Endodermal cell (in vitro differentiated cells): Measurements from ENCODE around the gene EXOSC9. TPM values are rescaled to one million over a fixed set of nuclear protein-coding genes. Genes with fewer than 3 reads are reported as not detected.
A peak's percentile ranks its signal among the peaks of the same experiment; 100 is the strongest.

Source experiments
- DNase-seq: peaks from one replicate; pipeline ENCODE4 v3.0.0-alpha.2; 2017
- H3K27ac ChIP-seq: 2 replicates; pipeline ENCODE4 v1.5.1; 2013; ENCODE audit warnings: mild to moderate bottlenecking, low read depth, low read length, moderate library complexity
- H3K27me3 ChIP-seq: 2 replicates; pipeline ENCODE4 v1.6.1; 2013; ENCODE audit warnings: mild to moderate bottlenecking, low read length, moderate library complexity; ENCODE audit not compliant: insufficient read depth, control insufficient read depth, poor library complexity, severe bottlenecking
- H3K36me3 ChIP-seq: 2 replicates; pipeline ENCODE4 v1.7.0; 2013; ENCODE audit warnings: mild to moderate bottlenecking, low read length, moderate library complexity; ENCODE audit not compliant: control insufficient read depth, insufficient read depth
- H3K4me1 ChIP-seq: one replicate; pipeline ENCODE4 v1.7.0; 2013; ENCODE audit warnings: low read length; ENCODE audit not compliant: control insufficient read depth, insufficient read depth
- H3K4me3 ChIP-seq: 2 replicates; pipeline ENCODE4 v1.5.1; 2013; ENCODE audit warnings: mild to moderate bottlenecking, low read length, moderate library complexity
- H3K9ac ChIP-seq: 2 replicates; pipeline ENCODE4 v1.6.1; 2013; ENCODE audit warnings: mild to moderate bottlenecking, low read length, moderate library complexity; ENCODE audit not compliant: poor library complexity, severe bottlenecking; ENCODE audit errors: extremely low read depth
- H3K9me3 ChIP-seq: 2 replicates; pipeline ENCODE4 v1.6.1; 2013; ENCODE audit warnings: mild to moderate bottlenecking, low read length, moderate library complexity; ENCODE audit not compliant: control insufficient read depth
- H3K27ac Mint-ChIP-seq: 2 replicates; pipeline ENCODE4 v1.8.0; 2020; ENCODE audit warnings: mixed read lengths
- H3K27me3 Mint-ChIP-seq: 2 replicates; pipeline ENCODE4 v1.8.0; 2021; ENCODE audit warnings: mild to moderate bottlenecking, mixed read lengths; ENCODE audit not compliant: insufficient read depth
- H3K36me3 Mint-ChIP-seq: 2 replicates; pipeline ENCODE4 v1.8.0; 2020; ENCODE audit warnings: low read depth, mixed read lengths
- H3K4me1 Mint-ChIP-seq: 2 replicates; pipeline ENCODE4 v1.8.0; 2020; ENCODE audit warnings: mixed read lengths
- H3K4me3 Mint-ChIP-seq: 2 replicates; pipeline ENCODE4 v1.8.0; 2020; ENCODE audit warnings: mild to moderate bottlenecking, moderate library complexity, mixed read lengths
- H3K9me3 Mint-ChIP-seq: 2 replicates; pipeline ENCODE4 v1.8.0; 2020; ENCODE audit warnings: mild to moderate bottlenecking, mixed read lengths
- WGBS, 2 experiments: methylation state at CpG; one replicate each; pipeline versions ENCODE4 v1.1.5 to v1.1.7; 2013; ENCODE audit warnings: missing lambda C conversion rate in 2 of 2, mixed read lengths in 1 of 2; ENCODE audit not compliant: insufficient coverage in 1 of 2, insufficient read length in 1 of 2; 5-methylcytosine and 5-hydroxymethylcytosine counted together
- total RNA-seq, 2 donors: library from RNA; stranded (reverse); fragmentation: NEBNext Ultra II Directional in 1 of 2; extraction: Animal tissue kit (Norgen Biotek cat#: 25700) in 1 of 2; gene quantifications; 2 replicates in 1 of 2; 3 replicates in 1 of 2; pipeline ENCODE4 v1.2.1, GENCODE V29; 2021
- TF ChIP-seq, protein P1 (sequence below): fragments of 200-600 bp; sonication (generic); conservative IDR thresholded peaks from 2 replicates; pipeline ENCODE4 v1.5.0; 2021; ENCODE audit warnings: antibody characterized with exemption, mild to moderate bottlenecking

The EXOSC9 gene
- total RNA-seq, 2 donors from 2014 or later, result 47.9 to 69.0 TPM

DNA sequence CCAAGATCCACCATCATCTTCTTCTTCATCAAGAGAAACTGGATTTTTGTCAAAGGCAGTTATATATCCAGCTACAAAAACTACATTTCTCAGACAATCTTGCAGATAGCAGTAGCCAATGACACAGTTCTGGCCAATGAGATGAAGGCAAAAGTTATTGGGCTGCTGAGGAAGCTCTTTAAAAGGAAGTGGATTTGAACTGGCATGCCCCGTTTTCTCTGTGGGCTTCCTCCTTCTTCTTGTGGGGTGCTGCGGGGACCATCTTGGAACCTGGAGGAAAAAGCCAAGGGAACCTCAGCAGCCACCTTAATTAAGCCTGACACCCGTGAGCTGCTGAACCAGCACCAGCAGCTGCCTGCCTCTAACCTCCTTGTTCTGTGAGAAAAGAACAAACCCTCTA is 40.9 kb upstream of the EXOSC9 start:
- H3K36me3 Mint-ChIP-seq, result no peaks in the 10 kb centered on the region
- peaks cover 6% of the 10 kb centered on the region for H3K4me1 Mint-ChIP-seq
- Histone ChIP-seq H3K4me1 (no peaks in the 10 kb centered on the region), H3K4me3 (no peak overlapping the region), H3K27me3 (peaks cover 48% of the 10 kb centered on the region), H3K27ac (no peak overlapping the region), H3K9me3 (no peaks in the 10 kb centered on the region), H3K9ac (no peak overlapping the region), H3K36me3 (no peaks in the 10 kb centered on the region)
- WGBS, 2 experiments, result 81% methylated on average over 3 of the region's 3 CpGs; no CpG with 5 or more reads in 1 of the 2 experiments
- TF ChIP-seq, protein P1, sequence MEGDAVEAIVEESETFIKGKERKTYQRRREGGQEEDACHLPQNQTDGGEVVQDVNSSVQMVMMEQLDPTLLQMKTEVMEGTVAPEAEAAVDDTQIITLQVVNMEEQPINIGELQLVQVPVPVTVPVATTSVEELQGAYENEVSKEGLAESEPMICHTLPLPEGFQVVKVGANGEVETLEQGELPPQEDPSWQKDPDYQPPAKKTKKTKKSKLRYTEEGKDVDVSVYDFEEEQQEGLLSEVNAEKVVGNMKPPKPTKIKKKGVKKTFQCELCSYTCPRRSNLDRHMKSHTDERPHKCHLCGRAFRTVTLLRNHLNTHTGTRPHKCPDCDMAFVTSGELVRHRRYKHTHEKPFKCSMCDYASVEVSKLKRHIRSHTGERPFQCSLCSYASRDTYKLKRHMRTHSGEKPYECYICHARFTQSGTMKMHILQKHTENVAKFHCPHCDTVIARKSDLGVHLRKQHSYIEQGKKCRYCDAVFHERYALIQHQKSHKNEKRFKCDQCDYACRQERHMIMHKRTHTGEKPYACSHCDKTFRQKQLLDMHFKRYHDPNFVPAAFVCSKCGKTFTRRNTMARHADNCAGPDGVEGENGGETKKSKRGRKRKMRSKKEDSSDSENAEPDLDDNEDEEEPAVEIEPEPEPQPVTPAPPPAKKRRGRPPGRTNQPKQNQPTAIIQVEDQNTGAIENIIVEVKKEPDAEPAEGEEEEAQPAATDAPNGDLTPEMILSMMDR, result no peak
- peaks cover 57% of the 10 kb centered on the region for H3K27me3 Mint-ChIP-seq
- no peak for DNase-seq
- no peaks in the 10 kb centered on the region for H3K9me3 Mint-ChIP-seq
- H3K27ac Mint-ChIP-seq, result no peak overlapping the region
- no peak overlapping the region for H3K4me3 Mint-ChIP-seq

DNA sequence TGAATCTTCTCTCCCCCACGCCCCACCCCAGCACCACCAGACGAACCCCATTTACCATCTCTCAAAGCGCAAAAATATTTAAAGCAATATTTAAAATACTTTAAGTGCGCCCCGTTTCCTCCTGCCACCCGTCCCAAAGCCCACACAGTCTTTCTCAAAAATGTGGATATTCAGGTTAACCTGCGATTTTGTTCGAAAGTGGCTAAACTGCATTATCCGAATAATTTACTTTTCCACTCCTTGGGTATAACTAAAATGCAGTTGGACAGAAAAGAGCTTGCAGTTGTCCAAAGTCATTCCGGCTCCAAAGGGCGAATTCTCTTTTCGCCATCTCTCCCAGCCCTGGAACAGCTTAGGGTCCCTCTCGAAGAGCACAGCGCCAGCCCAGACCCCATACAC is 36.8 kb upstream of the EXOSC9 start:
- Histone ChIP-seq H3K4me3 (peak overlapping the region; percentile 80), H3K9me3 (no peaks in the 10 kb centered on the region), H3K9ac (peak overlapping the region; percentile 1), H3K27me3 (peaks cover 89% of the 10 kb centered on the region), H3K4me1 (no peaks in the 10 kb centered on the region), H3K27ac (no peak overlapping the region), H3K36me3 (no peaks in the 10 kb centered on the region)
- Mint-ChIP-seq H3K4me1 (peaks cover 14% of the 10 kb centered on the region), H3K36me3 (no peaks in the 10 kb centered on the region), H3K27ac (no peak overlapping the region), H3K4me3 (peak overlapping the region; percentile 61), H3K27me3 (peaks cover 90% of the 10 kb centered on the region), H3K9me3 (no peaks in the 10 kb centered on the region)
- TF ChIP-seq, protein P1, result no peak
- WGBS, 2 experiments, result 41 to 42% methylated on average over 7 to 14 of the region's 14 CpGs
- no peak for DNase-seq

DNA sequence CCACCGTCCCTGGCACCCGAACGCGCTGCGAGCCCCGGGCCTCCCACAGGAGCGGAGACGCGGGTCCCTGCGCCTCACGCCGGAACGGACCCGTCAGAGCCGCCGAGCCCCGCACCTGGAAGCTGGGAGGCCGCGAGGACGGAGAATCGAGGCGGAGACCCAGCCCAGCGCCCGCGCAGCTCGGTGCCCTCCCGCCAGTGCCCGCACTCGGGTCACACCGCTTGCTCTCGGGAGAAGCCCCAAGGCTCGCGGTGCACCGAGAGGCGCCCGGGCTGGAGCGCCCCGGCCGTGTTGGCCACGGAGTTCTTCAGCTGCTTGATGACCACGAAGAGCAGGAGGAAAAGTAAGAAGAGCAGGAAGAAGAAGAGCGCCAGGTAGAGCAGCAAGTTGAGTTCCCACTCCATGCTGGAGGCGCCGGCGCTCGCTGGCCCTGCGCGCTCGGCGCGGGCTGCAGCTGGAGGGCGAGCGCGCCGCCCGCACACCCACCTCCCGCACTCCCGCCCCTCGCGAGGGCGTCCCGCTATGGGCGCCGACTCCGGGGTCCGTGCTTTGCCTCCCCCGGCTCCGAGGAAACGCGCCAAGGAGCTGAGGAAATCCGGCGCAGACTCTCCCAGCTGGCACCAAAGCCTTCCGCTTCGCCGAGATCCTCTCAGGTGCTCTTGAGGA is 36.3 kb upstream of the EXOSC9 start, which contains the start of gene SMIM43:
TSS of gene SMIM43 (minus strand) at position 463 of the 666 bp plus-strand sequence. CDS start at position 404, 59 bp downstream.
- H3K36me3 ChIP-seq, result no peaks in the 10 kb centered on the region

More for the DNA sequence above, 36.3 kb upstream of the EXOSC9 start, which contains the start of gene SMIM43:
- no peaks in the 10 kb centered on the region for H3K9me3 ChIP-seq
- 0% methylated on average over 1 to 75 of the region's 75 CpGs for WGBS, 2 experiments
- peaks cover 92% of the 10 kb centered on the region for H3K27me3 Mint-ChIP-seq
- TF ChIP-seq, protein P1, result no peak
- H3K4me1 Mint-ChIP-seq, result peaks cover 14% of the 10 kb centered on the region
- H3K36me3 Mint-ChIP-seq, result no peaks in the 10 kb centered on the region
- H3K4me1 ChIP-seq, result no peaks in the 10 kb centered on the region
- peak within 1 kb of the TSS; percentile 61 for H3K4me3 Mint-ChIP-seq
- no peaks in the 10 kb centered on the region for H3K9me3 Mint-ChIP-seq
- no peak within 1 kb of the TSS for H3K27ac Mint-ChIP-seq
- H3K4me3 ChIP-seq, result peak within 1 kb of the TSS; percentile 80
- peak within 1 kb of the TSS; percentile 1 for H3K9ac ChIP-seq
- peak; percentile 84 for DNase-seq
- H3K27me3 ChIP-seq, result peaks cover 95% of the 10 kb centered on the region
- H3K27ac ChIP-seq, result no peak within 1 kb of the TSS
